IMR-90 (cell line): Measurements from ENCODE around the gene CSTB. TPM values are rescaled to one million over a fixed set of nuclear protein-coding genes. Genes with fewer than 3 reads are reported as not detected.

Experiments used
- ATAC-seq: fragments of 200-7000 bp; cut with Tn5 transposase; 2 replicates; pipeline ENCODE4 v1.9.1; 2020; ENCODE audit warnings: low read depth, mild to moderate bottlenecking, moderate library complexity
- BruUV-seq: library from RNA; stranded (reverse); fragments of 400-500 nt; replicated peaks from 2 replicates; lab custom pipeline; 2021; lab: Mats Ljungman, UMichigan
- CTCF ChIA-PET: fragments of 300-600 bp; formaldehyde crosslinking; extraction: SDS; loops from one replicate; lab custom pipeline; 2021; ENCODE audit warnings: antibody characterized with exemption; lab: Yijun Ruan, JAX
- POLR2A ChIA-PET: fragments of 300-600 bp; sonication (Branson Sonifier 250); formaldehyde crosslinking; loops from one replicate; lab custom pipeline; 2022; ENCODE audit warnings: antibody characterized with exemption; ENCODE audit not compliant: unreplicated experiment; lab: Charles Lee
- DNase-seq: peaks from one replicate; pipeline ENCODE4 v3.0.0; 2013
- H2AFZ ChIP-seq: replicated peaks from 2 replicates; pipeline ENCODE3; 2013; ENCODE audit warnings: low read length, mild to moderate bottlenecking; ENCODE audit not compliant: poor library complexity
- H2AK5ac ChIP-seq: 2 replicates; pipeline ENCODE4 v1.6.1; 2013; ENCODE audit warnings: low read depth, low read length, inconsistent platforms
- H2AK9ac ChIP-seq: replicated peaks from 2 replicates; pipeline ENCODE3; 2013; ENCODE audit warnings: mild to moderate bottlenecking, low read depth, low read length, moderate library complexity; ENCODE audit not compliant: poor library complexity
- H2BK120ac ChIP-seq: 2 replicates; pipeline ENCODE4 v1.6.1; 2013; ENCODE audit warnings: low read depth, low read length, inconsistent platforms
- H2BK15ac ChIP-seq: 3 replicates; pipeline ENCODE4 v1.6.1; 2013; ENCODE audit warnings: low read depth, low read length, inconsistent platforms
- H2BK20ac ChIP-seq: 2 replicates; pipeline ENCODE4 v1.6.1; 2013; ENCODE audit warnings: low read depth, mild to moderate bottlenecking, inconsistent platforms, low read length, moderate library complexity
- H2BK5ac ChIP-seq: 2 replicates; pipeline ENCODE4 v1.6.1; 2013; ENCODE audit warnings: mild to moderate bottlenecking, low read depth, low read length, inconsistent platforms; ENCODE audit not compliant: poor library complexity, severe bottlenecking
- H3K14ac ChIP-seq: replicated peaks from 2 replicates; pipeline ENCODE4 v1.6.1; 2013; ENCODE audit warnings: low read depth, low read length, inconsistent platforms
- H3K18ac ChIP-seq: 2 replicates; pipeline ENCODE4 v1.6.1; 2013; ENCODE audit warnings: low read depth, low read length, control low read depth
- H3K23ac ChIP-seq: 2 replicates; pipeline ENCODE4 v1.6.1; 2013; ENCODE audit warnings: low read depth, low read length, inconsistent platforms
- H3K27ac ChIP-seq: 2 replicates; pipeline ENCODE4 v1.5.1; 2013; ENCODE audit warnings: mild to moderate bottlenecking, control low read depth, low read length; ENCODE audit not compliant: insufficient read depth
- H3K27me3 ChIP-seq: 2 replicates; pipeline ENCODE4 v1.6.1; 2013; ENCODE audit warnings: low read length; ENCODE audit not compliant: control insufficient read depth, insufficient read depth
- H3K36me3 ChIP-seq: 2 replicates; pipeline ENCODE4 v1.6.1; 2013; ENCODE audit warnings: low read length, mixed read lengths; ENCODE audit not compliant: control insufficient read depth, insufficient read depth
- H3K4ac ChIP-seq: 2 replicates; pipeline ENCODE4 v1.6.1; 2013; ENCODE audit warnings: low read depth, low read length, inconsistent platforms
- H3K4me1 ChIP-seq: 2 replicates; pipeline ENCODE4 v1.6.1; 2013; ENCODE audit warnings: low read length, mixed read lengths; ENCODE audit not compliant: control insufficient read depth, insufficient read depth
- H3K4me2 ChIP-seq: 2 replicates; pipeline ENCODE4 v1.6.1; 2013; ENCODE audit warnings: low read depth, mild to moderate bottlenecking, control low read depth, low read length, moderate library complexity
- H3K4me3 ChIP-seq: 2 replicates; pipeline ENCODE4 v1.5.1; 2013; ENCODE audit warnings: low read depth, mild to moderate bottlenecking, control low read depth, low read length, moderate library complexity; ENCODE audit not compliant: insufficient read depth
- H3K56ac ChIP-seq: 2 replicates; pipeline ENCODE4 v1.6.1; 2013; ENCODE audit warnings: low read length, inconsistent platforms; ENCODE audit not compliant: insufficient read depth; ENCODE audit errors: extremely low read depth
- H3K79me1 ChIP-seq, 2 experiments: 2 replicates each; pipeline ENCODE4 v1.6.1; 2013; ENCODE audit warnings: low read length in 2 of 2, inconsistent platforms in 1 of 2, low read depth in 1 of 2
- H3K9ac ChIP-seq: 2 replicates; pipeline ENCODE4 v1.6.1; 2013; ENCODE audit warnings: low read depth, low read length, control low read depth
- H3K9me1 ChIP-seq: 2 replicates; pipeline ENCODE4 v1.6.1; 2013; ENCODE audit warnings: low read length, inconsistent platforms; ENCODE audit not compliant: insufficient read depth
- H3K9me3 ChIP-seq: 2 replicates; pipeline ENCODE4 v1.6.1; 2013; ENCODE audit warnings: low read length; ENCODE audit not compliant: control insufficient read depth, insufficient read depth
- H4K20me1 ChIP-seq: 2 replicates; pipeline ENCODE4 v1.6.1; 2013; ENCODE audit warnings: low read length, inconsistent platforms; ENCODE audit not compliant: insufficient read depth
- H4K5ac ChIP-seq: 2 replicates; pipeline ENCODE4 v1.6.1; 2013; ENCODE audit warnings: mild to moderate bottlenecking, low read depth, low read length, control low read depth
- H4K8ac ChIP-seq, 2 experiments: 2 replicates each; pipeline ENCODE4 v1.6.1; 2013; ENCODE audit warnings: low read depth in 2 of 2, low read length in 2 of 2, control low read depth in 1 of 2, inconsistent platforms in 1 of 2
- H4K91ac ChIP-seq: 2 replicates; pipeline ENCODE4 v1.6.1; 2013; ENCODE audit warnings: low read depth, low read length, inconsistent platforms; ENCODE audit not compliant: insufficient read depth
- RAD21 ChIP-seq: IDR thresholded peaks from 2 replicates; pipeline ENCODE4 v1.6.1; 2012; ENCODE audit warnings: low read length, improper control_type of control experiment
- RCOR1 ChIP-seq: IDR thresholded peaks from 2 replicates; pipeline ENCODE4 v1.6.1; 2012; ENCODE audit warnings: mild to moderate bottlenecking, low read length, improper control_type of control experiment; ENCODE audit not compliant: insufficient replicate concordance
- WGBS, 2 experiments: methylation state at CpG; one replicate each; pipeline versions ENCODE4 v1.1.5 to v1.1.7; 2013; ENCODE audit warnings: missing lambda C conversion rate in 2 of 2; ENCODE audit not compliant: insufficient read length in 1 of 2; ENCODE audit errors: extremely low coverage in 2 of 2; 5-methylcytosine and 5-hydroxymethylcytosine counted together
- dilution Hi-C: fragments of 300-500 bp; cut with HindIII; formaldehyde crosslinking; loops from one replicate; pipeline ENCODE4 v1.14.3; 2018; ENCODE audit warnings: low sequenced_read_pairs; ENCODE audit not compliant: unreplicated experiment
- in situ Hi-C: fragments of 300-500 bp; cut with MboI; formaldehyde crosslinking; loops from 3 replicates; pipeline ENCODE4 v1.14.3; 2019; ENCODE audit warnings: low sequenced_read_pairs, inconsistent platforms, mixed read lengths
- intact Hi-C: fragments of 100-400 bp; cut with micrococcal nuclease; formaldehyde crosslinking; loops from 2 replicates; pipeline ENCODE4 v1.10.0; 2022
- polyA plus RNA-seq, 3 experiments: library from polyadenylated mRNA; depleted of rRNA; stranded (reverse); fragments of >200 nt; gene quantifications; 2 replicates each; pipeline ENCODE4 v1.2.3, GENCODE V29; 2012; ENCODE audit warnings: low replicate concordance in 1 of 3
- total RNA-seq: library from RNA; depleted of rRNA; stranded (reverse); fragments of >200 nt; gene quantifications from 2 replicates; pipeline ENCODE4 v1.2.3, GENCODE V29; 2012

CSTB gene
- total and polyA plus RNA-seq, 2 of the 4 experiments (the other 2 are of a cell fraction), result 6.1 to 71.7 TPM

DNA sequence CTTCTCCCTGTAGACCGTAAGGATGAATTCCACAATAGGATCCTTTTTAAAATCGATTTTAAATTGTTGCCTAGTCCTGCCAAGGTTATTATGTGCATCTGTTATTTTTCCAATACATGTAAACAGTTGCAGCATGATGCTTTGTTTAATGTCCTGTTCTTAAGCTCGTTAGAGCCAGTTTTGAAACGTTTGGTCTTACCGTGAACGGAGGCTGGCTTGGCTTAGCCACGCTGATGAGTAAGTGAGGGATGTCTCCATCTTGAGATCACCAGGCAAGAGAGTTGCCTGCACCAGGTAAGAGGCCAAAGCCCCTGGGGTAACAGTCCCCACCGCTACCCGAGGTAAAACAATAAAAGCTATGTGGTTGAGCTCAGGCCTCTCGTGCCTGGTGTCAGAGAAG is 17.3 kb downstream of the CSTB start:
- no peaks in the 10 kb centered on the region for H3K9me1 ChIP-seq
- no peak overlapping the region for H4K8ac ChIP-seq
- peaks cover 5 to 11% of the 10 kb centered on the region in 2 experiments; a peak in 2 of 4 replicates for H3K79me1 ChIP-seq
- intact Hi-C loops (no loop called here), dilution Hi-C loops (no loop called here), in situ Hi-C loops (no loop called here)
- no peak overlapping the region for H4K5ac ChIP-seq
- H3K4me2 ChIP-seq, result no peak overlapping the region
- no peak overlapping the region for H3K9ac ChIP-seq
- CTCF ChIA-PET, result no interaction called here
- H4K20me1 ChIP-seq, result 0 out of 2 replicates have a peak, but pooled peaks cover 4% of the 10 kb centered on the region
- H2BK20ac ChIP-seq, result no peak overlapping the region
- WGBS, 2 experiments, result 87% methylated on average over 5 of the region's 10 CpGs; no CpG with 5 or more reads in 1 of the 2 experiments
- no peak overlapping the region for H2BK5ac ChIP-seq
- no peak overlapping the region for H3K56ac ChIP-seq
- H4K91ac ChIP-seq, result no peak overlapping the region
- no peak overlapping the region for H2AK9ac ChIP-seq
- H3K23ac ChIP-seq, result no peak overlapping the region
- no peak overlapping the region for H2BK15ac ChIP-seq
- peaks cover 77% of the 10 kb centered on the region for H3K36me3 ChIP-seq
- POLR2A ChIA-PET, result no interaction called here
- DNase-seq (no peak), ATAC-seq (no peak)
- no peak overlapping the region for H2AK5ac ChIP-seq
- H3K18ac ChIP-seq, result no peak overlapping the region
- H3K14ac ChIP-seq, result no peak overlapping the region
- no peak overlapping the region for H2AFZ ChIP-seq
- no peak overlapping the region for H3K4ac ChIP-seq
- peaks cover 3% of the 10 kb centered on the region; the same call in 1 of the 2 replicates for H3K9me3 ChIP-seq
- peaks cover 6% of the 10 kb centered on the region; the same call in 1 of the 2 replicates for H3K4me1 ChIP-seq
- no peak overlapping the region for H3K27ac ChIP-seq
- H3K4me3 ChIP-seq, result no peak overlapping the region
- BruUV-seq, result no TSS peak
- H3K27me3 ChIP-seq, result no peaks in the 10 kb centered on the region
- TF ChIP-seq RCOR1 (no peak), RAD21 (no peak)
- H2BK120ac ChIP-seq, result no peak overlapping the region
